HFFc6 (cell line): Measurements from ENCODE around the gene CPNE1. TPM values are rescaled to one million over a fixed set of nuclear protein-coding genes. Genes with fewer than 3 reads are reported as not detected.
A peak's percentile ranks its signal among the peaks of the same experiment; 100 is the strongest.

Source experiments
- DNase-seq: peaks from one replicate; pipeline ENCODE4 v3.0.0-alpha.2; 2018
- H3K27ac Mint-ChIP-seq: 2 replicates; pipeline ENCODE4 v1.8.0; 2020; ENCODE audit warnings: mild to moderate bottlenecking, mixed read lengths
- H3K27me3 Mint-ChIP-seq: 2 replicates; pipeline ENCODE4 v1.8.0; 2021; ENCODE audit warnings: mild to moderate bottlenecking, moderate library complexity, mixed read lengths; ENCODE audit not compliant: insufficient read depth
- H3K36me3 Mint-ChIP-seq: 2 replicates; pipeline ENCODE4 v1.8.0; 2021; ENCODE audit warnings: low read depth, mixed read lengths
- H3K4me1 Mint-ChIP-seq: 2 replicates; pipeline ENCODE4 v1.8.0; 2020; ENCODE audit warnings: low read depth, mixed read lengths
- H3K4me3 Mint-ChIP-seq: 2 replicates; pipeline ENCODE4 v1.8.0; 2020; ENCODE audit warnings: mild to moderate bottlenecking, moderate library complexity, mixed read lengths
- H3K9me3 Mint-ChIP-seq: 2 replicates; pipeline ENCODE4 v1.8.0; 2020; ENCODE audit warnings: mild to moderate bottlenecking, mixed read lengths
- total RNA-seq, 6 experiments: library from RNA; stranded (reverse); fragmentation: NEBNext Ultra II Directional; extraction: Animal tissue kit (Norgen Biotek cat#: 25700); gene quantifications; 2 replicates in 1 of 6; 3 replicates in 5 of 6; pipeline ENCODE4 v1.2.3, GENCODE V29; 2021
- TF ChIP-seq, protein P1 (sequence below): fragments of 200-600 bp; sonication (generic); IDR thresholded peaks from 2 replicates; pipeline ENCODE4 v1.5.0; 2021; ENCODE audit warnings: antibody characterized with exemption, mild to moderate bottlenecking

CPNE1 gene
- total RNA-seq, 6 experiments from 2014 or later: 200 to 230 (median 213) TPM

DNA sequence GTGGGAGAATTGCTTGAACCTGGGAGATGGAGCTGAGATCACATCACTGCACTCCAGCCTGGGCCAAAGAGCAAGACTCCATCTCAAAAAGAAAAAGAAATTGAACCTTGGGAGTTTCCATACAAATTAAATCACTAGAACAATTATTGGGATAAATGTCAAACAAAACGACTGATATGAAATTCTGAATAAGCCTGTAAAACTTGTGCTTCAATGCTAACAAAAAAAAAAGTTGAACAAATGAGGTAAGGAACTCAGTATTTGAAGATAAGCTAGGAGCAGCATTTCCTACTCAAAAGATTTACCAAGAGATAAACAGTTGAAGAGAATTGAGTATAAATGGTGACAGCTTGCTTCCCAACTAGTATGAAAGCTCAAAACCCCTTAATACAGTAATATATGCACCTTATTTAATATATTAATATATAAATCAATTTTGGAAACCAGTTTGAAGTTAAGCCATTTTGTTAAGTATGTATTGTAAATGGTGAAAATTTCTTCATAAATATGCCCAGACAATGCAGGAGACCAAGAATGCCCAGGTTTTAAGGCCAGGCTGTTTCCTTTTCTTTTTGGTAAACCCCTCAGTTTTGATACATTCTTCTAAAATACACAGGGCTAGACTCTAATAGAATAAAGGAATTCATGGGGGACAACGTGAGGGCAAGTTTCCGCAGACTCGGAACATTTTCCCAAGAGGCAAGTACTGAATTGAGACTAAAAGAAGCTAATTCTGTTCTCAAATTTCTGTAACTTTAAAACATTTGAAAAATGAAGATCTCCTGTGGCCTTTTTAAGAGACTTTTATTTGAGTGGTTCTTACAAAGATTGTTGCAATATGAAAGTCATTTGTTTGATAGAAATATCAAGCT is 38.4 kb upstream of the CPNE1 start:
- H3K36me3 Mint-ChIP-seq: peaks cover 60% of the 10 kb centered on the region
- peaks cover 33% of the 10 kb centered on the region for H3K27me3 Mint-ChIP-seq
- H3K9me3 Mint-ChIP-seq: peaks cover 4% of the 10 kb centered on the region; the same call in 1 of the 2 replicates
- no peak for DNase-seq
- TF ChIP-seq, protein P1, sequence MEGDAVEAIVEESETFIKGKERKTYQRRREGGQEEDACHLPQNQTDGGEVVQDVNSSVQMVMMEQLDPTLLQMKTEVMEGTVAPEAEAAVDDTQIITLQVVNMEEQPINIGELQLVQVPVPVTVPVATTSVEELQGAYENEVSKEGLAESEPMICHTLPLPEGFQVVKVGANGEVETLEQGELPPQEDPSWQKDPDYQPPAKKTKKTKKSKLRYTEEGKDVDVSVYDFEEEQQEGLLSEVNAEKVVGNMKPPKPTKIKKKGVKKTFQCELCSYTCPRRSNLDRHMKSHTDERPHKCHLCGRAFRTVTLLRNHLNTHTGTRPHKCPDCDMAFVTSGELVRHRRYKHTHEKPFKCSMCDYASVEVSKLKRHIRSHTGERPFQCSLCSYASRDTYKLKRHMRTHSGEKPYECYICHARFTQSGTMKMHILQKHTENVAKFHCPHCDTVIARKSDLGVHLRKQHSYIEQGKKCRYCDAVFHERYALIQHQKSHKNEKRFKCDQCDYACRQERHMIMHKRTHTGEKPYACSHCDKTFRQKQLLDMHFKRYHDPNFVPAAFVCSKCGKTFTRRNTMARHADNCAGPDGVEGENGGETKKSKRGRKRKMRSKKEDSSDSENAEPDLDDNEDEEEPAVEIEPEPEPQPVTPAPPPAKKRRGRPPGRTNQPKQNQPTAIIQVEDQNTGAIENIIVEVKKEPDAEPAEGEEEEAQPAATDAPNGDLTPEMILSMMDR: no peak
- peak overlapping the region; percentile 44 for H3K4me3 Mint-ChIP-seq
- peaks cover 67% of the 10 kb centered on the region for H3K4me1 Mint-ChIP-seq
- peak overlapping the region; percentile 99 for H3K27ac Mint-ChIP-seq

DNA sequence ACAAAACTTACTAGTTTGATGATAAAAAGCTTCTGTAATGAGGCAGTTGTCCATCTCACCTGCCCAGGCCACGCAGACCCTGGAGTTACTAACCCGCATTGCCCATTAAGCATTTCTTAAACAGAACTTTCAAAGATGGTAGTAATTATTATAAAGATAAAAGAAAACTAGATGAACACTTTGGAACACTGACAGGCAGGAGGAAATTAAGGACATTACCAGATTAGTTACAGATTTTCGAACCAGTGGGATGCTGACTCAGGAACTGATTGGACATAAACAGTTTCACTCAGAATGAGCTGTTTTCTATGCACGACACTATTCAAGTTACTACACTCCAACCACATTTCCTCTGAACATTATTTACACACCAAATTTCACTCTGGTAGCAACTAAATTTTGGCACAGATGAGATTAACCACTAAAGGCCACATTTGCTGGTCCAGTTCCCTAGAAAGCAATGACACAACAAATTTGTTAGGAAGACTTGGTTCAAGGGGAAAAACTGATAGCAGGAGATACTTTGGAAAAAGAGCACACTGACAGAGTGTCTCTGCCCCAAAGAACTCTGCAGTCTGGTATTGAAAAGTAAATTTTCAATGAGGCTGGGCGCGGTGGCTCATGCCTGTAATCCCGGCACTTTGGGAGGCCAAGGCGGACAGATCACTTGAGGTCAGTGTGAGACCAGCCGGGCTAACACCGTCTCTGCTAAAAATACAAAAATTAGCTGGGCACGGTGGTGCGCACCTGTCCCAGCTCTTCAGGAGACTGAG is 37.5 kb upstream of the CPNE1 start:
- Mint-ChIP-seq H3K36me3 (peaks cover 67% of the 10 kb centered on the region), H3K9me3 (peaks cover 4% of the 10 kb centered on the region; the same call in 1 of the 2 replicates), H3K27ac (peak overlapping the region; percentile 99), H3K4me1 (peaks cover 75% of the 10 kb centered on the region), H3K27me3 (peaks cover 35% of the 10 kb centered on the region), H3K4me3 (peak overlapping the region; percentile 44)
- TF ChIP-seq, protein P1: no peak
- DNase-seq: peak; percentile 63

DNA sequence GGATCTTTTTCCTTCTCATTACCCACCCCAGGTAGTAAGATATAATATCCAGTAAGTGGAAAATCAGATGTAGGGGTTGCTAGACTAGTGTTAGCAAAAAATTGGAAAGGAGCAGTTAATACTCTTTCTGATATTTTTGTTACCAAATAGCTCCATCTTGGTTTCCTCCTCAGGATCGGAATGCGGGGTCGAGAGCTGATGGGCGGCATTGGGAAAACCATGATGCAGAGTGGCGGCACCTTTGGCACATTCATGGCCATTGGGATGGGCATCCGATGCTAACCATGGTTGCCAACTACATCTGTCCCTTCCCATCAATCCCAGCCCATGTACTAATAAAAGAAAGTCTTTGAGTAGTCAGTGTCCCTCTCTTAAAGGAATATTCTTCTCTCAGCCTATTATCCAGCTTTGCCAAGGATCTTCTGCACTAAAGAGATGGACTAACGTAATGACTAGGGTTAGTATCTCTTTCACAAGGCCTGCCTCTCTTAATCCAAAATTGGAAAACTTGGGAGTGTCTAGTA is 36.0 kb upstream of the CPNE1 start:
- no peak for DNase-seq
- Mint-ChIP-seq H3K4me3 (peak overlapping the region; percentile 92), H3K27ac (peak overlapping the region; percentile 99), H3K36me3 (peaks cover 57% of the 10 kb centered on the region), H3K9me3 (peaks cover 4% of the 10 kb centered on the region; the same call in 1 of the 2 replicates), H3K4me1 (peaks cover 71% of the 10 kb centered on the region), H3K27me3 (peaks cover 32% of the 10 kb centered on the region)
- TF ChIP-seq, protein P1: no peak

DNA sequence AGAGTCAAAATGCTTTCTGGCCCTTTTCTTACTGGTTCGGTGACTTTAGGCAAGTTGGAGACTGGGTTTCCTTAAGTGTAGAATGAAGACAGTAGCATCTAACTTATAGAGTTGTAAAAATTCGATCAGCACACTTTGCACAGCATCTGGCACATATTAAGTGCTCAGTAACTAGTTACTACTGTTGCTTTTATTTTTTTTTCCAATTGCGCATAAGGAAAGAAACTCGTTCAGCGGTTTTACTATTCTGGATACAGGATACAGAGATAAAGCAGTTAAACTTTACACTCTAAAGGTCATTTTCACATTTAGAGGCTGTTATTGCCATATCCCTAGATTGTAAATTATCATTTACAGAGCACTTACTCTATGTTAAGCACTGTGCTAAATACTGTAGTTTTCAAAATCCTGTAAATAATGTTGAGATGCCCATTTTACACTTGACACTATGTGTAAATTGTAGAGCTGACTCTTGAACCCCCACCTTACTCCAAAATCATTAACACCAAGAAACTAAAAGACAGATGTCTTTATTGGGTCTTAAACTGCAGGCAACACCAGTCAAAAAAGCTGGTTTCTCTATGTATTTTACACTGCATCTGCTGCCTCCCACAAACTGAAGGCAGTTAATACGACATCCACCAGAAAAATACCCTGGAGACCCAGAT is 35.4 kb upstream of the CPNE1 start:
- Mint-ChIP-seq H3K27me3 (peaks cover 31% of the 10 kb centered on the region), H3K9me3 (peaks cover 4% of the 10 kb centered on the region; the same call in 1 of the 2 replicates), H3K4me1 (peaks cover 71% of the 10 kb centered on the region), H3K36me3 (peaks cover 58% of the 10 kb centered on the region), H3K27ac (peak overlapping the region; percentile 99), H3K4me3 (peak overlapping the region; percentile 92)
- DNase-seq: no peak
- TF ChIP-seq, protein P1: no peak
